Stimulated activated CD4-positive, alpha-beta T cell treated with anti-CD3 and anti-CD28 coated beads, TNF-alpha, amount 100 ng/mL, for 4 hours (primary cell): ENCODE measurements around the gene SLC26A4.
A peak's percentile ranks its signal among the peaks of the same experiment; 100 is the strongest.
"Not testable (repeated sequence)": the region's sequence is repeated elsewhere in the genome, so short reads cannot be mapped to it uniquely, and the experiment has no call there.

ENCODE experiments used
- DNase-seq, 3 experiments: peaks; one replicate each; pipeline ENCODE4 v3.0.0-alpha.2; 2020; ENCODE audit warnings: low read depth in 3 of 3

Gene SLC26A4

GRCh38 chr7:107660381-107661080 lies at the start of gene SLC26A4:
Gene SLC26A4, plus strand, starts transcription at chr7:107660828. Its CDS starts 814 bp downstream, at chr7:107661642.
- DNase-seq: peak in 1 of 3 experiments; percentile 22

GRCh38 chr7:107613439-107613838 lies 47.2 kb upstream of the SLC26A4 start:
- no peak for DNase-seq

DNA sequence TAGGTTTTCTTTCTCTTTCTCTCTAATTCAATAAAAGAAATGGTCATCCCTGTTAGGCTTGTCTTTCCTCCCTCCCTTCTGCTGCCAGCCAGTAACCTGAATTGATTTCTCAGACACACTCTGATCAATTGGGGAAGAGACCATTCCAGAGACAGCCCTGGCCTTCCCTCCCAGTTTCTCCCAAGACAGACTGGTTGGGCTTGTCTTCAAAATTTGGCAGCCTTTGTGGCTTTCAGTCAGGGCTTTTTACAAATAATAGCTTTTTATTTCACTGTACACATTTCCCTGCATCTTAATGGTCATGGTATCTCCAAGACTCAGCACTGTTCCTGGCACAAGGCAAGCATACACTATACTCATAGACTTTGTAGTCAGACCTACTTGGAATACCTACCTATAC lies 46.7 kb upstream of the SLC26A4 start:
- no peak for DNase-seq

DNA sequence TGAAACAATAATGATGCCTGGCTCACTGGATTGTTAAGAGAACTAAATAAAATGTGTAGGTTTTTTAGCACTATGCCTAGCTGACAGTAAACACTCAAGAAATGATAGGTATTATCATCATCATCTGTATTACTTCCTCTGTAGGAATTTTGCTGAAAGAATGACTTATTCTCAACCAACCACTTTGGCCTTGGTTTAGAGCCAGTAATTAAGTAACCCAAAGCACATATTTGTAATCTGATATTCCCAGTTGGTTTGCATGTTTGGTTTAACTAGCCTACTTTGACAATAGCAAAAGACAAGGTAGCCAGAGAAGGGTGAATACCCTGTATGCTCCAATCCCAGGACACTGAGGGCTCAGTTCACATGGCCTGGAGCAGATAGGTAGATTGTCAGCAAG lies 46.2 kb upstream of the SLC26A4 start:
- DNase-seq: no peak

- DNase-seq: no peak
Measured at GRCh38 chr7:107615910-107616680, 44.5 kb upstream of the SLC26A4 start.

DNA sequence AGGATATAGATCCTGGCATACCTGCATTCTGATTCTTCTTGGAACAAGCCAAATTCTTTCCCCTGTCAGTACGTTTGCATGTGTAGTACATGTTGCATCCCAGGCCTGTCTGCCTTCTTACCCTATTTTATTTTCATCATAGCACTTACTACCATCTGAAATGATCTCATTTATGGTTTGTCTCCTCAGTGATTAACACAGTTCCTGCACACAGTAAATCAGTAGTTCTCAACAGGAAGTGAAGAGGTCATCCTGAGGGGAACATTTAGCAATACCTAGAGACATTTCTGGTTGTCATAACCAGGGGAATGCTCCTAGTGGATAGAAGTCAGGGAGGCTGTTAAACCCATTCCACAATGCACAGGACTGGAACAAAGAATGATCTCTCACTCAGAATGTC lies 38.2 kb upstream of the SLC26A4 start:
- DNase-seq: no peak

- no peak for DNase-seq
Measured at GRCh38 chr7:107622894-107623293, 37.7 kb upstream of the SLC26A4 start.

DNA sequence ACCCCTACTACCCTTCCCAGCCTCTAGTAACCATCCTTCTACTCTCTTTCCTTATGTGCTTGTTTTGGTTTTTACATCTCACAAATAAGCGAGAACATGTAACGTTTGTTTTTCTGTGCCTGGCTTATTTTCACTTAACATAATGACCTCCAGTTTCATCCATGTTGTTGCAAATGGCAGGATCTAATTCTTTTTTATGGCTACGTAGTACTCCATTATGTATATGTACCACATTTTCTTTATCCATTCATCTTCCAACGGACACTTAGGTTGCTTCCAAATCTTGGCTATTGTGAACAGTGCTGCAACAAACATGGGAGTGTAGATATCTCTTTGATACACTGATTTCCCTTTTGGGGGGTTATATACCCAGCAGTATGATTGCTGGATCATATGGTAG lies 33.6 kb upstream of the SLC26A4 start:
- no peak for DNase-seq

DNA sequence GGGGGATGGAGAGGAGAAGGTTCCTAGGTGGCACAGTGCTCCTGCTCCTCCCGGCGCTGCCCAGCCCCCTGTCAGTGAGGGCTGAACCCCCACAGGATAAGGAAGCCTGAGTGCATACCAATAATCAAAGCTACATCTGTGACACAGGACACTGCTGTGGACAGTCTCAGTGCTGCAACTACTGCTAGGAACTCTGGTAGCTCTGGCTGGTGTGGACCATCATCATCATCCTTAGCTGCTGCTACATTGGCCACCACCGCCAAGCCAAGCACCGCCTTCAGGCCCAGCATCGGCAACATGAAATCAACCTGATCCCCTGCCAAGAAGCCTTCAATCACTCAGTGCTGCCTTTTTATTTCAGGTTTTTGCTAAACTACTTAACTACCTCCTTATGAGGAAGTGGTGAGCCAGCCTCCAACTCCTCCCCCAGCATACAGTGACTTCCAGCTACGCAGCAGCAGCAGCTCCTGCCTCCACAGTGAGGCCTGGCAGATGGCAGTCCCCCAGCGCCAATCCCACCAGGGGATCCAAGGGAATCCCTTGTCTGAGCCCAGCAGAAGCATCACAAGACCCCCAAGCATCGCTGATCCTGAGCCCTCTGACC lies 32.1 kb upstream of the SLC26A4 start:
- DNase-seq: no peak

DNA sequence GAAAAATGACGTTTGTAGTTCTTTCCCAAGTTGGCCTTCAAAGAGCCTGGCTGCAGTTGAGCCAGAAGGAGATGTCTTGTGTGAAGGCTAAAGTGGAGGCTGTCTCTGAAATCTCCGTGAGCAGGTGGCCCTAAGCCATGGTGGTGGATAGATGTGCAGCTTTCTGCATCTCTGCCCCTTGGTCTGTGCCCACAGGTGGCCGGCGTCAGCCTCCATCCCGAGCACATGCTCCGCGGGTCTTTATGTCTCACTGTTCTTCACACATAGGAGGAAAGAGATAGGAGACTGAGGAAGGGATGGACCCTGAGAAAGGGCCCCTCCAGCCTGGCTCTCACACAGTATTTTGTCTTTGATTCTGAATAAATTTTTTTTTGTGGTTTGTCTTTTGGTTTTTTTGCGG lies 30.3 kb upstream of the SLC26A4 start:
- DNase-seq: no peak

DNA sequence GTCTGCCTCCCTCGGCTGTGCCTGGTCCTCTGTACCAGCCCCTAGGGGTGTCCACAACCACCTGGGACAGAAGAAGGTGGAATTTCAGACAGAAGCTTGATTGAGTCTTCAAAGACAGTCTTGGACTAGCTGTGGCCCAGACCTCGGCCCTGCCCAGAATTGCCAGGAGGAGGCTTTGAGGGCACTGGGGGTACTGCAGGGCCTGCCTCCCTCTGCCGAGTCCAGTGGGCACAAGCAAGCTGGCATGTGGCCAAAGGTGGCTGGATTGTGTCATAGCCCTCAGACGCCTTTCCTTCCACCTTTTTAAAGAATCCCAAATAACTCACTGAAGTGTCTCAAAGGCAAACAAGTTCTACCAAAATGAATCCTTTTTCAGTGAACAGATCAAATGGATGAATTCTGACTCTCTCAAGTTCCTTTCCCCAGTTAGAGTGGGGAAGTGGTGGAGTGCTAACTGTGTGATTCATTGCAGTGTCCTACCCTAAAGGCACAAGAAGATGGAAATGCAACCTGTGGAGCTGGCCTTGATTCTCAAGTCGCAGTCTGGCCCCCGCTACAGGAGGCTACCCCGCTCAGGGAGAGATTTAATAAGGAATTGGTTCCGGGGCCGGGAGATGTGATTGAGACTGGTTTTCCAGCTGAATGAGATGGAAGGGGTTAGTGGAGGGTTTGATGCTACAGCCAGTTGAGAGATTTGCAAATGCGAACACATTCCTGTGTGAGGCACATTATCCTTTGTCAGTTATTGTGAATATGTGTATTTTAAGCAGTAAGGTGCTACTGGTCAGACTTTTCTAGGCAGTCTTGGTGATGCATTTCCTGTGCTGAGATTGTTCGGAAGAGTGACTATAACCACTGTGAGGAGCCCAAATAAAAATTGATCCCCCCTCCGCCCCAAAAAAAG lies 28.8 kb upstream of the SLC26A4 start:
- DNase-seq: no peak

DNA sequence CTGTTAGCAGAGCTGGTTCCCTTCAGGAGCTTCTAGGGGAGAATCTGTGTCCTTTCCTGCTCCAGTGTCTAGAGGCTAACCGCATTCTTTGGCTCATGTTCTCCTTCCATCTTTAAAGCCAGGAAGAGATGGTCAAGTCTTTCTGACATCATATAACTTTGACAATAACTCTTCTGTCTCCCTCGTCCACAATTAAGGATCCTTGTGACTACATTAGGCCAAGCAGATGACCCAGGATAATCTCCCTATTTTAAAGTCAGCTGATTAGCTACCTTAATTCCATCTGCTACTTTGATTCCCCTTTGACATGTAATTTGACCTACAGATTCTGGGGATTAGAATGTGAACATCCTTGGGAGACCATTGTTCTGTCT lies 28.1 kb upstream of the SLC26A4 start:
- DNase-seq: no peak

DNA sequence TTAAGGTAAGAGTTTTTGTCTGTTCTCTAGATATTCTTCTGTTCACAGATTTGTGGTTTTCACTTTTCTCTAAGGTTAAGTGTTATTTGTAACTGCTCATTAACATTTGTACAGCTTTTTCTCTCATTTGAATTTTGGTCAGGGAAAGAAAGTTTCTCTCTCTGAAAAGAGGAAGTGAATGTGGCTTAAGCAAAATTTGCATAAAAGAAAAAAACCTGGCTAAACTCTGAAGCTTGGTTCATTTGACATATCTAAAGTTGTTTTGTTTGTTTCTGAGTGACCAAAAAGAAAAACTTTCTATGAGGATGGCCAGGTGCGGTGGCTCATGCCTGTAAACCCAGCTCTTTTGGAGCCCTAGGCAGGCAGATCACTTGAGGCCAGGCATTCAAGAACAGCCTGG lies 22.0 kb upstream of the SLC26A4 start:
- DNase-seq: no peak

- DNase-seq: not testable (repeated sequence)
Measured at GRCh38 chr7:107639070-107639469, 21.6 kb upstream of the SLC26A4 start.

DNA sequence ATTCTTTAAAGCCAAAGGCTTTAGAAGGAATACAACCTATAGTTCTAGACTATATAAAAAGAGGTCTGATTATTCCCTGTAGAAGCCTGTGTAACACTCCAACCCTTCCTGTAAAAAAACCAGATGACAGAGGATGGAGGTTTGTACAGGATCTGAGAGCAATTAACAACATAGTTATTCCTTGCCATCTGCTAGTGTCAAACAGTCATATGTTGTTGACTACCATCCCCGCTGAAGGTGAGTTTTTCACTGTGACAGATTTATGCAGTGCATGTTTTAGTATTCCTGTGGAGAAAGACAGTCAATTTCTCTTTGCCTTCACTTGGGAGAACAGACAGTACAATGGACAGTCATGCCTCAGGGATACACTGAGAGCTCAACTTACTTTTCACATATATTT lies 19.0 kb upstream of the SLC26A4 start:
- DNase-seq: no peak

DNA sequence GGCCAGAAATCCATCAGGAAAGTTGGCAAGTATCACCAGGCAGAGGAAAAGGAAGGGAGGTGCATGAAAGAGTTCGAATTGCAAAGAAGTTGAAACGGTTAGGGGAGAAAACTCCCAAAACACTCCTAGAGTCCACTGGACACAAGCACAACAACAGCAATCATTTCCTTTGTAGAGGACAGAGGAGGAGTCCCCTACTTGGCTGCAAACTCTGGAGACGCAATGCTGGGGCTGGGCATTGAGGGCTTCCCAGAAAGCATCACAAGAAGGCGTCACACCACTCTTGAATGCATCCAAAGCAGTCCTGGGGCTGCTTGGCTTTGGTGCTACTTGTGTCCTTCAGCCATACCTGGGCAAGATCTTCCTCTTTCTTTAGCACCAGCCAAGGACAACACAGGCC lies 18.1 kb upstream of the SLC26A4 start:
- no peak for DNase-seq

DNA sequence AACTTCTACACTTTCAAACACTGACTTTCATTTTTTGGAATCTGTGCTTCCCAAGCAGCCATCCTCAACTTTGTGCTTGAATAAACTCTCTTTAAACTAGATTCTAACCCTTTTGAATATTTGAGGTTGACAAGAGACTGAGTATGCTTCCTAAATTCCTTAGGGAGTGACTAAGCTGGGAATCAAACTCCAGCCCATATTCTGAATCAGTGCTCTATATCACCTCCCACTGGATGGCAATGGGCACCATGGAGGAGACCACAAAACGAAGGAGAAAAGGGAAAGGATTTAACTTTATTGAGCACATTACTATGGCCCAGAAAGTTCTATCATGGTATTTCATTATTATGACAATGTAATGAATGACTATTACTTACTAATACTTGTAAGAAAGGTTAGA lies 17.2 kb upstream of the SLC26A4 start:
- no peak for DNase-seq

- DNase-seq: no peak
Measured at GRCh38 chr7:107643938-107644308, 16.7 kb upstream of the SLC26A4 start.

- DNase-seq: no peak
Measured at GRCh38 chr7:107644309-107644974, 16.2 kb upstream of the SLC26A4 start.

DNA sequence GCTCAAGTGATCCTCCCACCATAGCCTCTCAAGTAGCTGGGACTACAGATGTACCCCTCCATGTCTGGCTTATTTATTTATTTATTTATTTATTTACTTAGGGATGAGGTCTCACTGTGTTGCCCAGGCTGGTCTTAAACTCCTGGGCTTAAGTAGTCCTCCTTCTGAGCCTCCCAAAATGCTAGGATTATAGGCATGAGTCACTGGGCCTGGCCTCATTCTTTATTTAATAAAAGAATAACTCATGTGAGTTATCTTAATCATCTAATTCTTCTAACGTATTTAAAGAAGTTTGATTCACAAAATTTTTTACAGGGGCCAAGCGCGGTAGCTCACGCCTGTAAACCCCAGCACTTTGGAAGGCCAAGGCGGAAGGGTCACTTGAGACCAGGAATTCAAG lies 8.0 kb upstream of the SLC26A4 start:
- no peak for DNase-seq

DNA sequence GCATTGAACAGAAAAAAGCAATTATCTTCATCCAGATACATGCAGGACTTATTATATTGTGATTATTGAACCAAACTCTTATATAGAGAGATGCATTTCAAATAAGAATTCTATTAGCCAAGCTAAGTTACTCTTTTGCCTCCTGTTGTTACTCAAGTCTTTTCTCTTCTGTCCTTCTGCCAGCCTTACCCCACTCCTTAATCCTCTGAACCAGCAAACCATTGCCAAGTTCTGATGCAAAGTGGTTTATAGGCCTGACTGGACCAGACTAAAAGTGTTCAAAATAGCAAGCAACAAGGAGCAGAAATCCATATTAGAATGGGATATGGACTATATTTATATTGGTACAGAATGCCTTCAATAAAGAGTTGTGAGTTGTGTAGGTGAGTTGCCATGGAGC lies 2.2 kb upstream of the SLC26A4 start:
- no peak for DNase-seq

DNA sequence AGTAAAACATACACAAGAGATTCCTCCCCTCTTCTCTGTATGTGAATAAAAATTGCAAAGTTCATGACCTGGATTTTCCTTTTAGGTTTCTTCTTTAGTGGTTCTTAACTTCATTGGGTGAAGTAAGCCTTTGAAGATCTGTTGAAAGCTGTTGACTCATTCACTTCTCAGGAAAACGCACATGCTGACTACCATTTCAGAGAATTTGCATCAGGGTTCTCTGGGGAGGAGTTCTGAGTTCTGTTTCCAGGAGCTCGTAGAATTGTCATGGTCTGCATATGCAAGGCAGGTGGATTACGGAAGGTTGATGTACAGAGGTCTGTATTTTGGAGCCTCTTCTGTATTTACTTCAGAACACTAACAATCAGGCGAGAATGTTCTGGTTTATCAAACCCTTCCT lies 962 bp upstream of the SLC26A4 start:
- peak in 1 of 3 experiments; percentile 5 for DNase-seq
